ENCODE results near the gene TMF1.

DNA sequence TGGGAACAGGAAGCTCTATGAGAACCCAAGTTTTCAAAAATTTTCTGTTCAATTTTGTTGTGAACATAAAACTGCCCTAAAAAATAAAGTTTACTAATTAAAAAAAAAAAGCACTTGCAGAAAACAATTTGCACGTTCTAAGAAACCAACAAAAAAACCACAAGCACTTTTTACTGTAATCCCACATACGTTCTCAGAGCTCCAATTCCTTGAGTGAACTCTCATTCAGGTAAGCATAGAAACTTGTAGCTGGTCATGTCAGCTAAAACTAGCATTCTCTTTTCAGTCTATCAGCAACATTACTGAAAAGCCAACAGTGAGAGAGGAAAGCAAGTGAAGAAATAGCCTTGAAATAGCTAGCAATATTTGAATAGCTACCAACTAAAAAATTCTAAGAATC, 11.5 kb upstream of the TMF1 start:
- TF ChIP-seq, protein P1, sequence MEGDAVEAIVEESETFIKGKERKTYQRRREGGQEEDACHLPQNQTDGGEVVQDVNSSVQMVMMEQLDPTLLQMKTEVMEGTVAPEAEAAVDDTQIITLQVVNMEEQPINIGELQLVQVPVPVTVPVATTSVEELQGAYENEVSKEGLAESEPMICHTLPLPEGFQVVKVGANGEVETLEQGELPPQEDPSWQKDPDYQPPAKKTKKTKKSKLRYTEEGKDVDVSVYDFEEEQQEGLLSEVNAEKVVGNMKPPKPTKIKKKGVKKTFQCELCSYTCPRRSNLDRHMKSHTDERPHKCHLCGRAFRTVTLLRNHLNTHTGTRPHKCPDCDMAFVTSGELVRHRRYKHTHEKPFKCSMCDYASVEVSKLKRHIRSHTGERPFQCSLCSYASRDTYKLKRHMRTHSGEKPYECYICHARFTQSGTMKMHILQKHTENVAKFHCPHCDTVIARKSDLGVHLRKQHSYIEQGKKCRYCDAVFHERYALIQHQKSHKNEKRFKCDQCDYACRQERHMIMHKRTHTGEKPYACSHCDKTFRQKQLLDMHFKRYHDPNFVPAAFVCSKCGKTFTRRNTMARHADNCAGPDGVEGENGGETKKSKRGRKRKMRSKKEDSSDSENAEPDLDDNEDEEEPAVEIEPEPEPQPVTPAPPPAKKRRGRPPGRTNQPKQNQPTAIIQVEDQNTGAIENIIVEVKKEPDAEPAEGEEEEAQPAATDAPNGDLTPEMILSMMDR (IDR thresholded peaks at IDR 0.05; ENCODE audit: low read depth, low read length): no peak
- TF ChIP-seq EZH2phosphoT487 (IDR thresholded peaks at IDR 0.05; ENCODE audit: low read depth): no peak

Measured in OCI-LY3 (cell line).